Panc1 (cell line): ENCODE measurements around the gene GID8.

Experiments
- CTCF ChIP-seq: fragments of 450-650 bp; IDR thresholded peaks from 2 replicates; pipeline ENCODE4 v1.5.1; 2017; ENCODE audit warnings: mild to moderate bottlenecking
- POLR2AphosphoS5 ChIP-seq: IDR thresholded peaks from 2 replicates; pipeline ENCODE4 v1.6.1; 2012; ENCODE audit warnings: mild to moderate bottlenecking, low read depth, low read length, moderate library complexity
- REST ChIP-seq, 2 experiments: IDR thresholded peaks; 2 replicates each; pipeline ENCODE4 v1.6.1; 2011 to 2012; ENCODE audit warnings: low read depth in 2 of 2, control low read depth in 1 of 2, low read length in 1 of 2, mild to moderate bottlenecking in 1 of 2, moderate library complexity in 1 of 2; ENCODE audit not compliant: insufficient read depth in 1 of 2

- TF ChIP-seq CTCF (no peak), REST (IDR thresholded peaks at IDR 0.05; ENCODE audit: insufficient read depth in 1 of 2, low read depth in 2 of 2, low read length in 1 of 2) (no peak), POLR2AphosphoS5 (no peak)
Observed at GRCh38 chr20:62910777-62911497, 27.0 kb upstream of the GID8 start.
